ENCODE results near the gene FANCC.
A peak's percentile ranks its signal among the peaks of the same experiment; 100 is the strongest.

The FANCC gene

DNA sequence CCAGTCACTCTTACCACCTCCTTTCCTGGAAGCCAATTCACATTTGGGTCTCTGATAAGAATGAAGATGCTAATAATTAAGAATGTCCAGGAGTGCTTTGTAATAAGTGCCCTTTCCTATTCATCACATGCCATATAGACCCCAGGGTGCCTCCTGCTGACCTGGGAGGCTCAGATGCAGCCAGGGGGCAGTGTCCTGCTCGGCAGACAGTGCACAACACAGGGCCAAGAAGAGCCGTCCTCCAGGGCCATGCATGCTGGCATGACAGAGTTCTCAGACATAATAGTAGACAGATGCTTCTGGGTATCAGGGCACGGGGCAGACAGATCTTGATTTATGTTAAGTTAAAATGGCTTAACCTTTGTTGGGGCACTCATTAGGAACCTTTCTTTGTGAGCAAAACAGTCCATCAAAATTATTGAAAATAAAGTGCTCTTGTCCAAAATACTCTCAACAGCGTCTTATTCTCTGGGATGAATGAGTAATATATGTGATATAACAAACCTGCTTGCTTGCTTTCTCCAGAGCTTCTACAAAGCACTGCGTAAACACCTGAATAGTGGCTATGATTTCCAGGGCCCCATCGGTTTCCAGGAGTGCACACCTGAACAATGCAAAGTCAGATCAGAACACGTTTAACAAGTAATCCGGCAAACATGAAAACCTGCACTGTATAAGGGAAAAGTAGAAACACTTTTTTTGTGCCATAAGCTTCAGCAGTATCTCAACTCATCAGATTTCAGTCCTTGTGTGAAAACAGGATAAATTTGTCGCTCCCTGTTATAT lies 192.7 kb downstream of the FANCC start:
- no peak for TF ChIP-seq CTCF (IDR thresholded peaks at IDR 0.05; ENCODE audit: low read depth, low read length, missing control alignments)
- DNase-seq (ENCODE audit: low read depth) = no peak

GRCh38 chr9:95120781-95121370 lies 196.6 kb downstream of the FANCC start:
- TF ChIP-seq CTCF (IDR thresholded peaks at IDR 0.05; ENCODE audit: low read depth, low read length, missing control alignments) = no peak
- H3K4me3 ChIP-seq (ENCODE audit: low read depth, low read length) = no peak overlapping the region
- no peak for DNase-seq (ENCODE audit: low read depth)

More for the DNA sequence above, 192.7 kb downstream of the FANCC start:
- no peak overlapping the region for H3K4me3 ChIP-seq (ENCODE audit: low read depth, low read length)

DNA sequence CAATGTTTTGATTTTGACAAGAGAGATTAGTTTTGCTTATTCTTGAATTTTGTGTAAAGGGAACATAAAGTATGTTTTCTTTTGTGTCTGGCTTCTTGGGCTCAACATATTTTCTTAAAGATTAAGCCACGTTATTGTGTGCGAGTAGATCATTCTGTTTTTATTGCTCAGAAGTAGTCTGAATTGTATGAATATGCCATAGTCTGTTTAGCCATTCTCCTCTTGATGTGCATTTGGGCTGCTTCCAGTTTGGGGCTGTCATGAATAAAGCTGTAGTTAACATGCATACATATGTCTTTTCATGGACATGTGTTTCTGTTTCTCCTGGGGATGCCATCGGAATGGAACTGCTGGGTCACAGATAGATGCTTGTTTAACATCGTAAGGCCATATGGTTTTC lies 198.9 kb downstream of the FANCC start:
- DNase-seq (ENCODE audit: low read depth) = no peak
- TF ChIP-seq CTCF (IDR thresholded peaks at IDR 0.05; ENCODE audit: low read depth, low read length, missing control alignments) = no peak
- no peak overlapping the region for H3K4me3 ChIP-seq (ENCODE audit: low read depth, low read length)

DNA sequence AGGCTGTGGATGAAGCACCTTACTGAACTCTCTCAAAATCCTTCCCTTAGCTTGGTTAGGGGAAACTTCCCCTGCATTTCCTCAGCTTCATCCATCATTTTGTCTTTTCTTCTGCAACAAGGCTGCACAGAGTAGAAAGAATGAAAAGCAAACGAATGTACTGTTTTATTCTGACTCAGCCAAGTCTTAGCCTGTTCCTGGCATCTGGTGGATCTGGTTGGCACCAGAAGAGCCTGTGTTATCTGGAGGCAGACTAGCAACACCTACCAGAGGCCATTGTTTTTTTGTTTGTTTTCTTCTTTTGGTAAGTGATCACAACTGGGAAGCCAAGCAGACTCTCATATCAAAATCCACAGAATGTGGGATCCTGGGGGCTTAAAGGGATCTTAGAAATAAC lies 200.7 kb downstream of the FANCC start:
- TF ChIP-seq CTCF (IDR thresholded peaks at IDR 0.05; ENCODE audit: low read depth, low read length, missing control alignments) = no peak
- H3K4me3 ChIP-seq (ENCODE audit: low read depth, low read length) = no peak overlapping the region
- DNase-seq (ENCODE audit: low read depth) = no peak

DNA sequence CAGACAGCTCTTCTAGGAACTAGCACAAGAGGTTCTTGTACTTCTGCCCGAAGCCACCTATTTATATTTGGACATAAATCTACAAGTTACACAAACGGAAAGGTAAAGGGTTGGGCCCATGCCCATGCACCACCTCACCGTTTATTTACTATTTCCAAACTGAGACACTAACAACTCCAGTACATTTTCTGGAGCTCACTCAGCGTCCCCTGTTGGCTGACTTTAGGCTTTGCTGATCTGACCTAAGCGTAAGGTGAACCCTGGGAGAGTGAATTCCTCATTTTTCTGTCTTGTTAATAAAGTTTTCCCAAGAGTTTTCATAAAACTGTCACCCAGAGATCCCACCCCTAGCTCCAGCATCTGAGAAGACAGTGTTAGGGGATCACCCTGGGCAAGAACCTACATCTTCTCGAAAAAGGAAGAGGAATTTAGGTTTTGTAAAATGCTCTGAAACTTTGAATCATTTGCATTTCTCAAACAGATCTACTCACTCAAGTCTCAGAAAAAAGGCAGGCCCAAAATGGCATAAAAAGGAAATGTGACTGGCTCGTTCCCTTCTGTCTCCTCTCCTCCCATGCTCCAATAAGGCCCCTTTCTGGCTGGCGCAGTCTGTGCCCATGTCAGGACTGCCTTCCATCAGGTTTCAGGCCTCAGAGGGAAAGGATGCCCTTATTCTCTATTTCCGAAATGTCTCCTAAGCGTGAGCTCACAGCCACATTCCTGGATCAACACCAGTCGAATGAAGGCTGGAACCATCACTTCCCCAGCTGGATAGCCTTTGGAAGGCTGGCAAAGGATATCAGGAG lies 201.3 kb downstream of the FANCC start:
- no peak for DNase-seq (ENCODE audit: low read depth)
- peak; percentile 30 for TF ChIP-seq CTCF (IDR thresholded peaks at IDR 0.05; ENCODE audit: low read depth, low read length, missing control alignments)
- H3K4me3 ChIP-seq (ENCODE audit: low read depth, low read length) = no peak overlapping the region

- DNase-seq (ENCODE audit: low read depth) = no peak
- TF ChIP-seq CTCF (IDR thresholded peaks at IDR 0.05; ENCODE audit: low read depth, low read length, missing control alignments) = no peak
- H3K4me3 ChIP-seq (ENCODE audit: low read depth, low read length) = no peak overlapping the region
Observed at GRCh38 chr9:95115104-95115503, 202.4 kb downstream of the FANCC start.

Data from GM12864 (cell line).